ENCODE results near the gene CACTIN.
A peak's percentile ranks its signal among the peaks of the same experiment; 100 is the strongest.
"Not testable (repeated sequence)": the region's sequence is repeated elsewhere in the genome, so short reads cannot be mapped to it uniquely, and the experiment has no call there.

The CACTIN gene

DNA sequence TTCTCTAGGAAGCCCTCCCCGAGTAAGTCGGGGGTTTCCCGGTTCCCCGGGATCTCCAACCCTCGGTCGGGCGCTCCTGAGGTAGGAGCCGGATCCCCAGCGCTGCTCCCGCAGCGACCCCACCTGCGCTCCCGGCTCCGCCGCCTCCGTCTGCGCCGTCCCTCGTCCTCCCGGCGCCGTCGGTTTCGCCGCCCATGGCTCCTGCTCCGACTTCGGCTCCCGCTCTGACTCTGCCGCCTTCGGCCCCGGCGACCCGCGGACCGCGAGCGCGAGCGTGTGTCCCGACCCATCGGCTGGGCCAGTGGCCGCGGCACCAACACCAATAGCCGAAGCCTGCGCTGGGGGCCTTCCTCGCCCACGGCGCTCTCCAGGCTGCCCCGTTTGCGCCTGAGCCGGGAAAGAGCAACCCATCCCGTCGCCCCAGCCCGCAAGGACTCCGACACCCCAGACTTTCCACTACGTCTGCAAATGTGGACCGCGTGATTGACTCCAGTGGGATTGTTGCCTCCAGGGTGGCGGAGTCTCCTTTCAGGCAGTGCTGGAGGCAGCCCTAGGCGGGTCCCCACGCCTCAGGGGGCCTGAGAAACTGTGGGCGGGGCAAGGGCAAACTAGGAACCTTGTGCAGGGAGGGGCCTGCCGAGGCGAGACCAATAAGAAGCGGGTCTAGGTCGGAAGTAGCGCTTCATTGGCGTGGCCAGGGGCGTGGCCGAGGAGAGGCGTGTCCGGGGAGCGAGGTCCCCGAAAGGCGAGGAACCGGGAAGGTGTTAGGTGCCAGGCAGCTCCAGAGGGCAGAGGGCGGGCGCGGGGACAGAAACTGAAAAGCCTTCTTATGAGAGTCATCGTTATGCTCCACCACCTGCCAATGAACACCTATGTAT lies at the start of gene CACTIN:
TSS of gene CACTIN (minus strand) at position 318 of the 878 bp plus-strand sequence. CDS start at position 290, 28 bp downstream.
- DNase-seq: peak; percentile 99 to 100

GRCh38 chr19:3674784-3675543 lies 48.4 kb upstream of the CACTIN start:
- no peak for DNase-seq

- no peak for DNase-seq
Observed at GRCh38 chr19:3673506-3674439, 47.2 kb upstream of the CACTIN start.

- DNase-seq: no peak
Observed at GRCh38 chr19:3672993-3673392, 46.4 kb upstream of the CACTIN start.

GRCh38 chr19:3672575-3672948 lies 46.0 kb upstream of the CACTIN start:
- no peak for DNase-seq

GRCh38 chr19:3671680-3672574 lies 45.3 kb upstream of the CACTIN start:
- DNase-seq: peak; percentile 29 to 37

- peak; percentile 47 to 57 for DNase-seq
Observed at GRCh38 chr19:3670796-3671679, 44.4 kb upstream of the CACTIN start.

GRCh38 chr19:3669947-3670795 lies 43.6 kb upstream of the CACTIN start:
- no peak for DNase-seq

GRCh38 chr19:3669082-3669946 lies 42.7 kb upstream of the CACTIN start:
- no peak for DNase-seq

- DNase-seq: no peak
Observed at GRCh38 chr19:3668331-3669081, 41.9 kb upstream of the CACTIN start.

DNA sequence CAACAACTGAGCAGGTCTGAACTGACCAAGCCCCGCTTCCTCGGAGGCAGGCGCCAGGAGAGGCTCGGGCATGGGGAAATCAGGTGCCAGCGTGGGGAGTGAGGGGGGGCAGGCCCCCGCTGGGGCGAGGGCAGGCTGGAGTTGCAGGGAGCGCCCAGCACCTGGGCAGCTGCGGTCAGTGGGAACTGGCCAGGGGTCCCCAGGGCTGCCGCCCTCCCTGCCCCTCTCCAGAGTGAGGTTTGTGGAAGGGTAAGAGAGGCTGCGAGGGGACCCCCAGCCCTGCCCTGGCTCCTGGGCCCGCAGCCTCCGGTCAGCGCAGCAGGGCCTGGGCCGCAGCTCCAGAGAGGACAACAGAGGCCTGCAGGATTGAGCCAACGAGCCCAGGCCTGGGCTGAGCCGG lies 41.2 kb upstream of the CACTIN start:
- no peak for DNase-seq

GRCh38 chr19:3667037-3667638 lies 40.5 kb upstream of the CACTIN start:
- no peak for DNase-seq

DNA sequence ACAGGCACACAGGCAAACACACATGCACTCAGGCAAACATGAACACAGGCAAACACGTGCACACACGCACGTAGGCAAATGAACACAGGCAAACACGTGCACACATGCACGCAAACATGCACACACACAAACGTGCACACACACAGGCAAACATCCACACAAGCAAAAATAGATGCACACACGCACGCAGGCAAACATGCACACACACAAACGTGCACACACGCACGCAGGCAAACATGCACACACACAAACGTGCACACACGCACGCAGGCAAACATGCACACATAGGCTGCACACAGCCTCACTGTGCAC lies 39.9 kb upstream of the CACTIN start:
- DNase-seq: not testable (repeated sequence)

DNA sequence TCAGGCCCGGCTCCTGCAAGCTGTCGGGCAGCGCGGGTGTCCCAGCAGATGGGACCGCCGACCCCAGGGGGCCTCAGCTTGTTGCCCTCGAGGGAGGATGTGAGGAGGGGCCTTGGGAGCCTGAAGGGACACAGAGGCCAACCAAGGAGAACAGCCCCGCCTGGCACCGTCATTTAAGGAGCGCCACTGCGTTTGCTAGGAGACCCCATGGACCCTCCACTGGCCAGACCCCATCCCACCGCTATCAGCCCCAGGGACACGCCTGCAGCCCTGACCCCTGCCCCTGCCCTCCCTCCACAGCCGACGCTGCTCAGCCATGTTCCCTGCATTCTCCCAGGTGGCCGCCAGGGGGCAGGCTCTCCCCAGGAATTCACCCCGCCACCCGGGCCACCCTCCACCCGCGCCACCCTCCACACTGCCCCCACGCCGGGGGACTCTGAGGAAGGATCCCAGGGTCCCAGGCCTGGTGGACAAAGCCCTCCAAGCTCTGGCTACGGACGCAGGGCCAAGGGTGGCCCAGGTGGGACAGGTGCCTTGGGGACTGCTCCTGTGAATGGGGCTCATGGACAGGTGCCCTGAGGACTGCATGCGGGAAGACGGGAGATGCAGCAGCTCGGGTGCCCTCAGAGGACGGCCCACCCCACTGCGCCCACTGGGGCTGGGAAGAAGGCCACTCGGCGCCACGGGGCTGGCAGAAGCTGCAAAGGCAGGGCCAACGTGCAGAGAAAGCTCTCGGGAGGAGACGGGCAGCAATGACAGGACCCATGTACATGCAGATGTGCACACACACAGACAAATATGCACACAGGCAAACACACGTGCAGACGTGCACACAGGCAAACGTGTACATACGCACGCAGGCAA lies 39.3 kb upstream of the CACTIN start:
- peak; percentile 81 to 84 for DNase-seq

- DNase-seq: no peak
Observed at GRCh38 chr19:3664879-3665642, 38.5 kb upstream of the CACTIN start.

DNA sequence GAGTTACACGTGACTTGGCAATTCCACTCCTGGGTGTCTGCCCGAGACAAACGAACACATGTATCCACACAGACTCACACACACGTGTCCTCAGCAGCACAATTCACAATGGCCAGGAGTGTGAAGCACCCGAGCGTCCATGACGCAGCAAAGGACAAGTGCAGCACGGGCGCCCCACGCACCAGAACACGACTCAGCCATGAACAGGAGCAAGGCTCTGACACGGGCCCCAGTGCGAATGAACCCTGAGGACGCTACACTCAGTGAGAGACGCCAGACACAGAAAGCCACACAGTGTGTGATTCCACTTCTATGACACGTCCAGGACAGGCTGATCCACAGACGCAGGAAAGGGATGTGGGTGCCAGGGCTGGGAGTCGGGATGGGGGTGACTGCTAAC lies 37.2 kb upstream of the CACTIN start:
- no peak for DNase-seq
